ENCODE data around the gene ABCD4. TPM values are rescaled to one million over a fixed set of nuclear protein-coding genes. Genes with fewer than 3 reads are reported as not detected.

Gene ABCD4
- total and polyA plus RNA-seq, 2 donors (not counting 3 experiments of a cell fraction or from before 2014, with no cell fraction given) = 58.2 to 84.2 TPM

GRCh38 chr14:74313601-74314000, 10.9 kb upstream of the ABCD4 start:
- H2AFZ ChIP-seq (ENCODE audit: low read depth, low read length) = no peak overlapping the region
- no peak for DNase-seq (ENCODE audit: low read depth, low spot score)
- CTCF ChIA-PET = interaction anchor here (0.8 kb wide), 1 partner anchor 13 kb away, joined by 3 read pairs; no protein-coding TSS in a partner anchor
- H3K27me3 ChIP-seq (ENCODE audit: control insufficient read depth in 2 of 2, insufficient read depth in 2 of 2, low read length in 2 of 2) = peaks cover 0 to 6% of the 10 kb centered on the region in 2 experiments
- POLR2A ChIA-PET = interaction anchor here (0.5 kb wide), 1 partner anchor 8 kb away, joined by 4 read pairs; no protein-coding TSS in a partner anchor
- intact Hi-C loops (cut with micrococcal nuclease) = no loop called here
- H3K9ac ChIP-seq (replicated peaks; ENCODE audit: extremely low read depth, insufficient read depth, low read length) = no peak overlapping the region
- H4K20me1 ChIP-seq (replicated peaks; ENCODE audit: control insufficient read depth, extremely low read depth, insufficient read depth, low read length) = no peaks in the 10 kb centered on the region
- no peaks in the 10 kb centered on the region for H3K9me3 ChIP-seq (replicated peaks; ENCODE audit: control insufficient read depth, insufficient read depth, low read length)
- H3K27ac ChIP-seq (ENCODE audit: insufficient read depth, low read depth, low read length) = no peak overlapping the region
- H3K79me2 ChIP-seq (ENCODE audit: control insufficient read depth, insufficient read depth, low read length) = no peaks in the 10 kb centered on the region
- dilution Hi-C loops (cut with MboI; ENCODE audit: extremely low pct_ligation_motif_present, low sequenced_read_pairs) = no loop called here
- H3K4me1 ChIP-seq (ENCODE audit: control insufficient read depth, extremely low read depth, insufficient read depth, low read length) = no peaks in the 10 kb centered on the region
- TF ChIP-seq MAX (IDR thresholded peaks at IDR 0.05; ENCODE audit: insufficient read depth, insufficient read length) (no peak), POLR2A (IDR thresholded peaks at IDR 0.05; ENCODE audit: low read depth, low read length) (no peak), CTCF (IDR thresholded peaks at IDR 0.05; ENCODE audit: extremely low read depth in 1 of 2, insufficient read depth in 1 of 2, low read depth in 1 of 2, low read length in 2 of 2) (no peak), JUN (IDR thresholded peaks at IDR 0.05; ENCODE audit: borderline replicate concordance, insufficient read depth, insufficient read length, low read depth) (no peak), MYC (IDR thresholded peaks at IDR 0.05; ENCODE audit: low read depth, low read length) (no peak), POLR2AphosphoS5 (IDR thresholded peaks at IDR 0.05; ENCODE audit: insufficient read depth, low read depth, low read length) (no peak), EZH2 (IDR thresholded peaks at IDR 0.05; ENCODE audit: borderline replicate concordance, low read depth, low read length, severe bottlenecking) (no peak), GATA2 (IDR thresholded peaks at IDR 0.05; ENCODE audit: insufficient read depth, insufficient read length, low read depth, low read length) (no peak), FOS (IDR thresholded peaks at IDR 0.05; ENCODE audit: borderline replicate concordance, insufficient read depth, low read length) (no peak)
- FAIRE-seq = no peak
- BruUV-seq (replicated peaks) = no TSS peak
- H3K9me1 ChIP-seq (replicated peaks; ENCODE audit: control insufficient read depth, extremely low read depth, insufficient read depth, low read length) = no peaks in the 10 kb centered on the region
- no peak overlapping the region for H3K4me2 ChIP-seq (ENCODE audit: insufficient read depth, low read length)
- H3K36me3 ChIP-seq (ENCODE audit: control insufficient read depth in 2 of 2, extremely low read depth in 1 of 2, insufficient read depth in 2 of 2, low read length in 2 of 2) = no peaks in the 10 kb centered on the region
- no peak overlapping the region for H3K4me3 ChIP-seq (replicated peaks in 1 of 3; ENCODE audit: insufficient read depth in 1 of 3, low read depth in 1 of 3, low read length in 3 of 3)
